ENCODE measurements around the gene TSPO.

Gene TSPO

GRCh38 chr22:43202326-43202725 is 51.0 kb downstream of the TSPO start:
- DNase-seq (ENCODE audit: low read depth), result no peak

DNA sequence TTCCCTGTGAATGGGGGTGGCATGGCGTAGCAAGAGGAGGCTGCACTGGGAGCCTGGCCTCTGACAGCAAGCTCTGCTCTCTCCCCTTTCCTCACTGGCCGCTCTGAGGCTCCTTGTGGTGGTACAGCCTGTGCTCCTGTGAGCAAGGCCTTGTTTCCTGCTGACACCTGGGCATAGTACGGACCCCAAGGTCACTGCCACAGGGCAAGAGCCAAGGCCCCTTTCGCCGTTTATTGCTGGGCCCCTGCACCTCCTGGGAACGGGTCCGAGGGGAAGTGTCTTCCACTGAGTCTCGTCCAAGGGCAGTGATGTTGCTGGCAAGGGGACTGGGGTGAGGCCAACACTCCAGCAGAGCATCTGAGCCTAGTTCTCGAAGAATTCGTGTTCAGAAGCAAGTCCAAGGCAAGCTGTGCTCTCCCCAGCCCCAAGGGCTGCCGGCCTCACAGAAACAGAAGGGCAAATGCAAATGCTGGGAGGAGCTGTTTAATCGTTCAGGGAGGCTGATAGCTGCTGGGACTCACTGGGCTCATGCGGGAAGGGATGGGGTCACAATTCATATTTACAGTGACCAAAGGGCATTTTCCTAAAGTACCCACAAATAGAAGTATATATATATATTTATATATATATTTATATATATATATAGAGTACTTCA is 51.5 kb downstream of the TSPO start:
- DNase-seq (ENCODE audit: low read depth), result no peak

DNA sequence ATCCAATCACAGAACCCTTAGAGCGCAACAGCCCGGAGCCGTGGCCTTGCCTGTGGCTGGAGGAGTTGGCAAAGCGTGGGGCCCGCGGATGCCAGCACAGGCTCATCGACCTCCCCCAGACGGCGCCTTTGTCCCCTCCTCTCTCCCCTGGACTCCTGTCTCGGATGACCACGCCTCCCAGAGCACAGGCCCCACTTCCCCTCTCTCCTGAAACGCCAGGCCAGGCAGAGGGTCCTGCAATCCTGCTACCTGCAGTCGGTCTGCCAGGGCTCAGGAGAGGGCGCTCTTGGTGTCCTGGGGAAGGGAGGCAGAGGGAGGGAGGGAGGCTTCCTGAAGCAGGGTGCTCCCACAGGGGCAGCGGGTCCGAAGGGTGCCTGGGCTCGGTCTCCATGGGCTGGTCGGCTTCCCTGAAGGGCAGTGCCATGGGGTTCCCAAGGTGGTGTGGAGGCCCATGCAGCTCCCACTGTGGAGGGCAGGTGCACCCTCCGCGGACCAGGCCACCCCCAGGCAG is 52.2 kb downstream of the TSPO start:
- no peak for DNase-seq (ENCODE audit: low read depth)

GRCh38 chr22:43205261-43205691 is 53.9 kb downstream of the TSPO start:
- DNase-seq (ENCODE audit: low read depth), result no peak

- DNase-seq (ENCODE audit: low read depth), result no peak
These were observed 54.6 kb downstream of the TSPO start for GRCh38 chr22:43205748-43206508.

DNA sequence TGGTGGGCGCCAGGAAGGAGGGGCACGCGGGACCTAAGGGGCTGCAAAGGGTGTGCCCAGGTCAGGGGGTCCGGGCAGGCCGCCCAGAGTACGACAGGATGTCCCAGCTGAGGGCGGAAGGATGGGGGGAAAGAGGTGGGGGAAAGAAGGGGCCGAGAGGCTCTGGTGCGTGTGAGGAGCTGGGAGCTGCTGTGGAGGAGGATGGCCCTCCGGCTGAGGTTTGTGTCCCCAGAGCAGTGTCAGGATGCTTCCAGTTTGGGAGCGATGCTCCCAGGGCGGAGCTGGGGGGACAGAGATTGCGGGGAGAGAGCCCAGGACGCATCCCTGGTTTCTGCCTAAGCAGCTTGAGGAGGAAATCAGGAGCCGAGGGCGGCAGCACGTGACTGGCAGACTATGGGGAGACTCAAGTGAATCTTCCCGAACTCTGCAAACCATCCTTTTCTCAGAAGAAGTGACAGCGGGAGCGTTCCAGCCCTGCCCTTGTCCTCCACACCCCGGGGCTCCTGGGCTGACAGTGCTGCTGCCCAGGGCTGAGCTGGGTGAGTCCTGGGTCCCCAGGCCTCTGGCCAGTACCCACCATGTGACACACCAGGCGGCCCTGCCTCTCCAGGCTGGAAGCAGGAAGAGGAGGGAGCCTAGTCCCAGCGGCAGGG is 55.3 kb downstream of the TSPO start:
- DNase-seq (ENCODE audit: low read depth), result no peak

GRCh38 chr22:43207386-43207785 is 56.0 kb downstream of the TSPO start:
- DNase-seq (ENCODE audit: low read depth), result no peak

- DNase-seq (ENCODE audit: low read depth), result no peak
These were observed 56.7 kb downstream of the TSPO start for GRCh38 chr22:43207849-43208702.

DNA sequence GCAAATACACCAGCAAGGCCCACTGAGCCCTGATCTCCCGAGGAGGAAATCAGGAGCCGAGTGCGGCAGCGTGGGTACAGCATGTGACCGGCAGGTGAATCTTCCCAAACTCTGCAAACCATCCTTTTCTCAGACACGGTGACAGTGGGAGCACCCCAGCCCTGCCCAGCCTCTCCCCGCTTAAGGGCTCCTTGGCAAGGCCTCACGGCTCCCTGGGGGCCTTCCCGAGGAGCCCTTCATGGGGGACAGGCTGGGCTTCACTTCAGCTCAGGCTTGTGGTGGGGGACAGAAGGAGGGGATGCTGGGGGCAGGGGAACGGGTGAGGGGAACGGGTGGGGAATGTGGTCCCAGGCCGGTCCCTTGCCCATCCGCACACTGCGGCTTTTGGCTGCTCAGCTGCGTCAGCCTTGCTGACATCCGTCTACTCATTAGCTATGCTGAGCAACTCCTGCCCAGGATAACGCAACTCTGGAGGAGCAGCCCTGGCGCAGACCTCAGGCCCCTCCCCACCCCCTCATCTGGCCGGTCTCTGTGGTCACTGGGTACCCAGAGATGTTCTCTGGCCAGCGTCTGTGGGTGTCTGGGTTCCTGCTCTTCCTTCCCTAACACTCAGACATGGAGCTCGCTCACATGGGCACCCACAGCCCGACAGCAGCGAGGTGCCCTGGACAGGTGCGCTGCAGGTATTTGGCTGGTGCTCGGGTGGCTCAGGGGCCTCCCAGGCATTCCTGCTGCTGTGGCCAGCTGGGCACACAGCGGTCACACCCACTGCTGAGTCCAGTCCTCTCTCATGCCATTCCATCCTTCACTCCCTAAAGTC is 57.6 kb downstream of the TSPO start:
- no peak for DNase-seq (ENCODE audit: low read depth)

DNA sequence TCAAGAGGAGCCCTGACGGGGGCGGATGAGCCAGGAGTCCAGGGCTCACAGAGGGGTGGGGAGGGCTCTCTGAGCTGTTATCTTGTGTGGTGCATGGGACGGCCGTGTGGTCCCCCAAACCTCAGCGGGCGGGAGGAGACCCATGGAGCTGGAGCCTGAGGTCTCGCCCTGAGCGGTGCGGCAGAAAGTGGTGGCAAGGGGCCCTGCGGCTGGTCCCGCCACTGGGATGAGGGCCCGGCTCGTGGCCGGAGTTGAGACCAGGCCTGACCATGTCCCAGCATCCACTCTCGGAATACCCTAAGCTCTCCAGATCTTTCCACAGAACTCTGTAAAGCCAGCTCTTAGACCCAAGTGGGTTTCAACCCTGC is 58.1 kb downstream of the TSPO start:
- no peak for DNase-seq (ENCODE audit: low read depth)

- DNase-seq (ENCODE audit: low read depth), result no peak
These were observed 58.6 kb downstream of the TSPO start for GRCh38 chr22:43209971-43210370.

- DNase-seq (ENCODE audit: low read depth), result no peak
These were observed 59.5 kb downstream of the TSPO start for GRCh38 chr22:43210631-43211515.

GRCh38 chr22:43211941-43212433 is 60.6 kb downstream of the TSPO start:
- DNase-seq (ENCODE audit: low read depth), result no peak

GRCh38 chr22:43212434-43212952 is 61.1 kb downstream of the TSPO start:
- no peak for DNase-seq (ENCODE audit: low read depth)
